PC-3 (cell line): Measurements from ENCODE around the gene NOP9. TPM values are rescaled to one million over a fixed set of nuclear protein-coding genes. Genes with fewer than 3 reads are reported as not detected.

ENCODE experiments used
- ATAC-seq: fragments of 200-7000 bp; cut with Tn5 transposase; 2 replicates; pipeline ENCODE4 v1.9.1; 2020; ENCODE audit warnings: mild to moderate bottlenecking, moderate library complexity
- BruUV-seq: library from RNA; stranded (reverse); fragments of 400-500 nt; replicated peaks from 2 replicates; lab custom pipeline; 2021; lab: Mats Ljungman, UMichigan
- CTCF ChIA-PET: fragments of 300-600 bp; sonication (Branson Sonifier 250); formaldehyde crosslinking; loops from one replicate; lab custom pipeline; 2022; ENCODE audit warnings: antibody characterized with exemption; lab: Charles Lee
- POLR2A ChIA-PET: fragments of 300-600 bp; sonication (Branson Sonifier 250); formaldehyde crosslinking; loops from one replicate; lab custom pipeline; 2022; ENCODE audit warnings: antibody characterized with exemption; ENCODE audit not compliant: unreplicated experiment; lab: Charles Lee
- DNase-seq: peaks from one replicate; pipeline ENCODE4 v3.0.0-alpha.2; 2015
- H2AFZ ChIP-seq: fragments of 300-600 bp; sonication (generic); 2 replicates; pipeline ENCODE4 v1.6.0; 2016; ENCODE audit warnings: antibody characterized with exemption, low read length
- H3F3A ChIP-seq: fragments of 300-600 bp; sonication (generic); one replicate; pipeline ENCODE4 v1.6.0; 2017; ENCODE audit warnings: antibody characterized with exemption, low read length, control low read depth, mild to moderate bottlenecking; ENCODE audit not compliant: unreplicated experiment
- H3K27ac ChIP-seq: fragments of 300-600 bp; sonication (generic); 2 replicates; pipeline ENCODE4 v1.5.1; 2016; ENCODE audit warnings: mild to moderate bottlenecking, low read length
- H3K27me3 ChIP-seq: fragments of 300-600 bp; sonication (generic); 2 replicates; pipeline ENCODE4 v1.6.1; 2016; ENCODE audit warnings: low read length, mixed read lengths
- H3K36me3 ChIP-seq: fragments of 300-600 bp; sonication (generic); 2 replicates; pipeline ENCODE4 v1.6.1; 2016; ENCODE audit warnings: low read depth, mixed run types, low read length, mixed read lengths
- H3K4me1 ChIP-seq: fragments of 300-600 bp; sonication (generic); 2 replicates; pipeline ENCODE4 v1.5.1; 2016; ENCODE audit warnings: low read length; ENCODE audit not compliant: insufficient read depth
- H3K4me2 ChIP-seq: fragments of 300-600 bp; sonication (generic); 2 replicates; pipeline ENCODE4 v1.6.0; 2016; ENCODE audit warnings: low read length
- H3K4me3 ChIP-seq: fragments of 300-600 bp; sonication (generic); 2 replicates; pipeline ENCODE4 v1.5.1; 2016; ENCODE audit warnings: mild to moderate bottlenecking, low read length, mixed read lengths
- H3K79me2 ChIP-seq: fragments of 300-600 bp; sonication (generic); 2 replicates; pipeline ENCODE4 v1.6.1; 2017; ENCODE audit warnings: low read length, mixed read lengths
- H3K9ac ChIP-seq: fragments of 300-600 bp; sonication (generic); 2 replicates; pipeline ENCODE4 v1.6.0; 2016; ENCODE audit warnings: mild to moderate bottlenecking, low read length
- H3K9me2 ChIP-seq: fragments of 300-600 bp; sonication (generic); replicated peaks from 2 replicates; pipeline ENCODE4 v1.6.1; 2016; ENCODE audit warnings: mixed run types, low read length, mixed read lengths
- H3K9me3 ChIP-seq: fragments of 300-600 bp; sonication (generic); 2 replicates; pipeline ENCODE4 v1.6.1; 2016; ENCODE audit warnings: low read length, mixed read lengths
- H4K20me1 ChIP-seq: fragments of 300-600 bp; sonication (generic); 2 replicates; pipeline ENCODE4 v1.6.1; 2016; ENCODE audit warnings: low read length, mixed read lengths
- CTCF ChIP-seq: fragments of 300-600 bp; sonication (generic); conservative IDR thresholded peaks from 2 replicates; pipeline ENCODE4 v1.5.1; 2017; ENCODE audit warnings: antibody characterized with exemption, low read depth, mild to moderate bottlenecking, low read length
- EZH2 ChIP-seq: fragments of 300-600 bp; sonication (generic); IDR thresholded peaks from one replicate; pipeline ENCODE4 v1.6.1; 2017; ENCODE audit warnings: antibody characterized with exemption, mild to moderate bottlenecking, low read length; ENCODE audit not compliant: unreplicated experiment
- EZH2phosphoT487 ChIP-seq: fragments of 300-600 bp; sonication (generic); IDR thresholded peaks from 2 replicates; pipeline ENCODE4 v1.6.1; 2018; ENCODE audit warnings: mild to moderate bottlenecking, antibody characterized with exemption, low read length, borderline replicate concordance
- intact Hi-C: fragments of 100-400 bp; cut with micrococcal nuclease; formaldehyde crosslinking; loops from 2 replicates; pipeline ENCODE4 v1.9.0; 2023
- total RNA-seq: library from RNA; depleted of rRNA; stranded (reverse); fragments of >200 nt; gene quantifications from 2 replicates; pipeline ENCODE4 v1.2.3, GENCODE V29; 2014

NOP9 gene
- total RNA-seq, 1 experiment from 2014 or later, result 30.4 TPM

- ChIA-PET POLR2A (interaction anchor here (0.7 kb wide), 1 partner anchor 167 kb away, joined by 5 read pairs; no protein-coding TSS in a partner anchor), CTCF (no interaction called here)
- Histone ChIP-seq H3K27ac (no peak overlapping the region), H3K79me2 (no peaks in the 10 kb centered on the region), H3K4me2 (no peak overlapping the region), H3K36me3 (peaks cover 8% of the 10 kb centered on the region; the same call in 1 of the 2 replicates), H3K9me2 (no peaks in the 10 kb centered on the region), H3K4me3 (no peak overlapping the region), H2AFZ (no peak overlapping the region), H3K9me3 (no peaks in the 10 kb centered on the region), H3K9ac (no peak overlapping the region), H3F3A (no peaks in the 10 kb centered on the region), H3K4me1 (peaks cover 12% of the 10 kb centered on the region), H4K20me1 (no peaks in the 10 kb centered on the region), H3K27me3 (no peaks in the 10 kb centered on the region)
- ATAC-seq, result no peak
- TF ChIP-seq EZH2phosphoT487 (no peak), CTCF (no peak), EZH2 (no peak)
- BruUV-seq, result no TSS peak
- no peak for DNase-seq
- intact Hi-C loops, result no loop called here
Measured at GRCh38 chr14:24313913-24314312, 14.3 kb downstream of the NOP9 start.

GRCh38 chr14:24314377-24315193 lies 14.9 kb downstream of the NOP9 start:
- H3K4me3 ChIP-seq, result no peak overlapping the region
- TF ChIP-seq EZH2phosphoT487, result no peak
- TF ChIP-seq CTCF, result no peak
- no peak for TF ChIP-seq EZH2
- H3K4me1 ChIP-seq, result peaks cover 12% of the 10 kb centered on the region
- no TSS peak for BruUV-seq
- no peak for DNase-seq
- ChIA-PET POLR2A (interaction anchor here (0.7 kb wide), 1 partner anchor 168 kb away, joined by 5 read pairs; no protein-coding TSS in a partner anchor), CTCF (no interaction called here)
- H3K36me3 ChIP-seq, result peaks cover 7% of the 10 kb centered on the region; the same call in 1 of the 2 replicates
- no peaks in the 10 kb centered on the region for H3K9me3 ChIP-seq
- intact Hi-C loops, result no loop called here
- no peaks in the 10 kb centered on the region for H3F3A ChIP-seq
- ATAC-seq, result no peak
- no peak overlapping the region for H3K4me2 ChIP-seq
- no peak overlapping the region for H3K9ac ChIP-seq
- no peak overlapping the region for H3K27ac ChIP-seq
- H4K20me1 ChIP-seq, result no peaks in the 10 kb centered on the region
- H2AFZ ChIP-seq, result no peak overlapping the region
- H3K27me3 ChIP-seq, result no peaks in the 10 kb centered on the region
- no peaks in the 10 kb centered on the region for H3K79me2 ChIP-seq
- no peaks in the 10 kb centered on the region for H3K9me2 ChIP-seq

- Histone ChIP-seq H3K9ac (no peak overlapping the region), H3F3A (no peaks in the 10 kb centered on the region), H4K20me1 (no peaks in the 10 kb centered on the region), H3K4me3 (no peak overlapping the region), H3K4me1 (peaks cover 12% of the 10 kb centered on the region), H3K36me3 (peaks cover 2% of the 10 kb centered on the region; the same call in 1 of the 2 replicates), H3K9me3 (no peaks in the 10 kb centered on the region), H3K27ac (no peak overlapping the region), H3K79me2 (no peaks in the 10 kb centered on the region), H3K27me3 (no peaks in the 10 kb centered on the region), H2AFZ (no peak overlapping the region), H3K9me2 (no peaks in the 10 kb centered on the region), H3K4me2 (no peak overlapping the region)
- ChIA-PET CTCF (no interaction called here), POLR2A (no interaction called here)
- TF ChIP-seq EZH2phosphoT487 (no peak), EZH2 (no peak), CTCF (no peak)
- BruUV-seq, result no TSS peak
- intact Hi-C loops, result no loop called here
- ATAC-seq (no peak), DNase-seq (no peak)
Measured at GRCh38 chr14:24315243-24315806, 15.7 kb downstream of the NOP9 start.
